ENCODE measurements around the gene DPY19L3. TPM values are rescaled to one million over a fixed set of nuclear protein-coding genes. Genes with fewer than 3 reads are reported as not detected.

The DPY19L3 gene
- total and polyA plus RNA-seq, 2 donors from 2014 or later = 4.7 to 36.7 TPM

DNA sequence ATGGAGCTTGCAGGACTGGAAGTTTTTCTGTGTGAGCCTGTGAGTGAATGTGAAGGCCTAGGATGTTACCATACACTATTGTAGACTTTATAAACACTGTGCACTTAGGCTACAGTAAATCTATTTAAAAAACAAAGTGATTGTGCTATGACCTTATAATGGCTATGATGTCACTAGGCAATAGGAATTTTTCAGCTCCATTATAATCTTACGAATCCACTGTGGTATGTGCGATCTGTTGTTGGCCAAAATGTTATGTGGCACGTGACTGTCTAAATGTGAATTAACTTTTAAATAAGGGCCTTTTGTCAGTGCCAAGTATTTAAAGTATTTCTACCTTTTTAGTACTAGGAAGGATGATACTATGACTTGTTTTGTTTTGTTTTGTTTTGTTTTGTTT, 54.9 kb downstream of the DPY19L3 start:
- no peak for DNase-seq
- Histone ChIP-seq H3K9ac (ENCODE audit: low read length in 3 of 3) (no peak overlapping the region), H3K36me3 (ENCODE audit: control insufficient read depth in 2 of 3, insufficient read depth in 3 of 3, low read length in 3 of 3) (peaks cover 6 to 8% (median 7%) of the 10 kb centered on the region in 3 donors), H3K27ac (ENCODE audit: low read depth in 2 of 2, low read length in 2 of 2) (no peak overlapping the region), H3K4me1 (ENCODE audit: control insufficient read depth in 2 of 3, insufficient read depth in 2 of 3, low read depth in 1 of 3, low read length in 3 of 3) (no peaks in the 10 kb centered on the region), H3K4me3 (ENCODE audit: low read length in 3 of 3) (no peak overlapping the region), H3K27me3 (ENCODE audit: control insufficient read depth, insufficient read depth, low read length) (no peaks in the 10 kb centered on the region), H3K9me3 (ENCODE audit: control insufficient read depth in 2 of 3, insufficient read depth in 1 of 3, low read length in 3 of 3) (no peaks in the 10 kb centered on the region)
- TF ChIP-seq, protein P1, sequence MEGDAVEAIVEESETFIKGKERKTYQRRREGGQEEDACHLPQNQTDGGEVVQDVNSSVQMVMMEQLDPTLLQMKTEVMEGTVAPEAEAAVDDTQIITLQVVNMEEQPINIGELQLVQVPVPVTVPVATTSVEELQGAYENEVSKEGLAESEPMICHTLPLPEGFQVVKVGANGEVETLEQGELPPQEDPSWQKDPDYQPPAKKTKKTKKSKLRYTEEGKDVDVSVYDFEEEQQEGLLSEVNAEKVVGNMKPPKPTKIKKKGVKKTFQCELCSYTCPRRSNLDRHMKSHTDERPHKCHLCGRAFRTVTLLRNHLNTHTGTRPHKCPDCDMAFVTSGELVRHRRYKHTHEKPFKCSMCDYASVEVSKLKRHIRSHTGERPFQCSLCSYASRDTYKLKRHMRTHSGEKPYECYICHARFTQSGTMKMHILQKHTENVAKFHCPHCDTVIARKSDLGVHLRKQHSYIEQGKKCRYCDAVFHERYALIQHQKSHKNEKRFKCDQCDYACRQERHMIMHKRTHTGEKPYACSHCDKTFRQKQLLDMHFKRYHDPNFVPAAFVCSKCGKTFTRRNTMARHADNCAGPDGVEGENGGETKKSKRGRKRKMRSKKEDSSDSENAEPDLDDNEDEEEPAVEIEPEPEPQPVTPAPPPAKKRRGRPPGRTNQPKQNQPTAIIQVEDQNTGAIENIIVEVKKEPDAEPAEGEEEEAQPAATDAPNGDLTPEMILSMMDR (IDR thresholded peaks at IDR 0.05; ENCODE audit: borderline replicate concordance, extremely low read depth, insufficient read depth) = no peak
- no peak for FAIRE-seq
- intact Hi-C loops (cut with DNase I) = no loop called here

DNA sequence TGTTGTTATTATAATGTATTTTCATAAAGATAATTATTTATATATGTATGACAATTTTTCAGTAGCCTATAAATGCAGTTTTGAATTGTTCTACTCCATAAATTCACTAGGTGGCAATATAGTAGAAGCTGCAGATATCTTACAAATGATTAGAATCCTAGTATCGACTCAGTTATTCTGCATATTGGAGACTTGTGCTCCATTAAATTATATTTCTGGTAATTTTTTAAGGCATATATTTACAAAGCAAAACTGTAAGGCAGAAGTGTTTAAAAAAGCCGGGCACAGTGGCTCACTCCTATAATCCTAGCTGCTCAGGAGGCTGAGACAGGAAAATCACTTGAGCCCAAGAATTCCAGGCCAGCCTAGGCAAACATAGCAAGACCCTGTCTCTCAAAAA, 58.7 kb downstream of the DPY19L3 start:
- Histone ChIP-seq H3K27ac (ENCODE audit: low read depth in 2 of 2, low read length in 2 of 2) (no peak overlapping the region), H3K27me3 (ENCODE audit: control insufficient read depth, insufficient read depth, low read length) (no peaks in the 10 kb centered on the region), H3K9ac (ENCODE audit: low read length in 3 of 3) (no peak overlapping the region), H3K4me3 (ENCODE audit: low read length in 3 of 3) (no peak overlapping the region), H3K4me1 (ENCODE audit: control insufficient read depth in 2 of 3, insufficient read depth in 2 of 3, low read depth in 1 of 3, low read length in 3 of 3) (no peaks in the 10 kb centered on the region), H3K9me3 (ENCODE audit: control insufficient read depth in 2 of 3, insufficient read depth in 1 of 3, low read length in 3 of 3) (no peaks in the 10 kb centered on the region), H3K36me3 (ENCODE audit: control insufficient read depth in 2 of 3, insufficient read depth in 3 of 3, low read length in 3 of 3) (peaks cover 0 to 5% (median 3%) of the 10 kb centered on the region in 3 donors)
- DNase-seq = peak in 1 of 5 donors; percentile 11
- no peak for FAIRE-seq
- intact Hi-C loops (cut with DNase I) = no loop called here
- TF ChIP-seq, protein P1 (IDR thresholded peaks at IDR 0.05; ENCODE audit: borderline replicate concordance, extremely low read depth, insufficient read depth) = no peak

DNA sequence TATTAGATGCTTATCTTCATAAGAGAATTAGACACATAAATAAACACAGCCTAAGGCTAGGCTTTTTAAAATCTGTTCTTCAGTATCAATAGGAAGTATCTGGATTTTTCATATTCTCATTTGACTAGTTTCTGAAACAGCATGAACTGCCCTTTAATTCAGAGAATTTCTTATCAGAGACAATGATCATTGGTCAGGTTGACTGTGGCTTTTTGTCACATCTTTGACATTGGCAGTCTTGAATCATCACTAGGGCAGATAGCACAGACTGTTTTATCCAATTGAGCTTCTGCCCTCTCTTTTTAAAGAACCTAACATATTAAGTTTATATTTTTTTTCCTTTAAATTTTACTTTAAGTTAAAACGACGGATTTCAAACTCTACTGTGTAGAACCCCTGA, 59.6 kb downstream of the DPY19L3 start:
- peaks cover 0 to 3% (median 2%) of the 10 kb centered on the region in 3 donors for H3K36me3 ChIP-seq (ENCODE audit: control insufficient read depth in 2 of 3, insufficient read depth in 3 of 3, low read length in 3 of 3)
- FAIRE-seq (no peak), DNase-seq (no peak)
- intact Hi-C loops (cut with DNase I) = no loop called here
- H3K4me1 ChIP-seq (ENCODE audit: control insufficient read depth in 2 of 3, insufficient read depth in 2 of 3, low read depth in 1 of 3, low read length in 3 of 3) = no peaks in the 10 kb centered on the region
- H3K27ac ChIP-seq (ENCODE audit: low read depth in 2 of 2, low read length in 2 of 2) = no peak overlapping the region
- no peaks in the 10 kb centered on the region for H3K27me3 ChIP-seq (ENCODE audit: control insufficient read depth, insufficient read depth, low read length)
- no peaks in the 10 kb centered on the region for H3K9me3 ChIP-seq (ENCODE audit: control insufficient read depth in 2 of 3, insufficient read depth in 1 of 3, low read length in 3 of 3)
- H3K4me3 ChIP-seq (ENCODE audit: low read length in 3 of 3) = no peak overlapping the region
- no peak overlapping the region for H3K9ac ChIP-seq (ENCODE audit: low read length in 3 of 3)
- TF ChIP-seq, protein P1 (IDR thresholded peaks at IDR 0.05; ENCODE audit: borderline replicate concordance, extremely low read depth, insufficient read depth) = no peak

DNA sequence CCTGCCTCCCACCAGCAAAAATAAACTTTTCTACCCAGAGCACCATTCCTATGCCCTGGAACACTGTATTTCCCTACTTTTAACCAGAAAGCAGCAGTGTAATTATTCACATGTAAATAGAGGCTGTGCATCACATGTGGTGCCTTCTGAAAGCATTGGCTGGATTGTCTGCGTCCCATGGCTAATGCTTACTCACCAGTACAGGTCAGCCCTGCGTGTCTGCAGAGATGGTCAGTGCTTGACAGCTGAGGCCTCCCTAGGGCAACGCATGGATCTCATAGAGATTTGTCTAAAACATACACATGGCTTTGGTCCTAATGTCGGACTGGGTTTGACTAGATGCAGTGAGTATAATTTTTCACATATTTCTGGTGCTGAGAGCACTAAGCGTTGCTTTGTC, 64.2 kb downstream of the DPY19L3 start:
- FAIRE-seq (no peak), DNase-seq (no peak)
- intact Hi-C loops (cut with DNase I) = no loop called here
- Histone ChIP-seq H3K9ac (ENCODE audit: low read length in 3 of 3) (no peak overlapping the region), H3K4me1 (ENCODE audit: control insufficient read depth in 2 of 3, insufficient read depth in 2 of 3, low read depth in 1 of 3, low read length in 3 of 3) (no peaks in the 10 kb centered on the region), H3K36me3 (ENCODE audit: control insufficient read depth in 2 of 3, insufficient read depth in 3 of 3, low read length in 3 of 3) (no peaks in the 10 kb centered on the region), H3K27me3 (ENCODE audit: control insufficient read depth, insufficient read depth, low read length) (no peaks in the 10 kb centered on the region), H3K9me3 (ENCODE audit: control insufficient read depth in 2 of 3, insufficient read depth in 1 of 3, low read length in 3 of 3) (no peaks in the 10 kb centered on the region), H3K4me3 (ENCODE audit: low read length in 3 of 3) (no peak overlapping the region), H3K27ac (ENCODE audit: low read depth in 2 of 2, low read length in 2 of 2) (no peak overlapping the region)
- TF ChIP-seq, protein P1 (IDR thresholded peaks at IDR 0.05; ENCODE audit: borderline replicate concordance, extremely low read depth, insufficient read depth) = no peak
